Ishikawa (cell line): ENCODE measurements around the gene CERCAM.

Source experiments
- CREB1 ChIP-seq: IDR thresholded peaks from 2 replicates; pipeline ENCODE4 v1.6.1; 2012; ENCODE audit warnings: low read depth
- EGR1 ChIP-seq: IDR thresholded peaks from 2 replicates; pipeline ENCODE4 v1.6.1; 2012
- EP300 ChIP-seq: IDR thresholded peaks from 2 replicates; pipeline ENCODE4 v1.6.1; 2012; ENCODE audit warnings: borderline replicate concordance
- FOXM1 ChIP-seq: IDR thresholded peaks from 2 replicates; pipeline ENCODE4 v1.6.1; 2012; ENCODE audit warnings: low read depth, borderline replicate concordance
- NFIC ChIP-seq: IDR thresholded peaks from 2 replicates; pipeline ENCODE4 v1.6.1; 2012
- RAD21 ChIP-seq: IDR thresholded peaks from 2 replicates; pipeline ENCODE4 v1.6.1; 2012; ENCODE audit warnings: low read depth
- TAF1 ChIP-seq: IDR thresholded peaks from 2 replicates; pipeline ENCODE4 v1.6.1; 2012; ENCODE audit warnings: low read depth, mild to moderate bottlenecking
- TEAD4 ChIP-seq: IDR thresholded peaks from 2 replicates; pipeline ENCODE4 v1.6.1; 2012
- TF ChIP-seq, protein P1 (sequence below): IDR thresholded peaks from 2 replicates; pipeline ENCODE4 v1.6.1; 2012
- TF ChIP-seq, protein P2 (sequence below): IDR thresholded peaks from 2 replicates; pipeline ENCODE4 v1.6.1; 2012; ENCODE audit warnings: low read depth, mild to moderate bottlenecking

DNA sequence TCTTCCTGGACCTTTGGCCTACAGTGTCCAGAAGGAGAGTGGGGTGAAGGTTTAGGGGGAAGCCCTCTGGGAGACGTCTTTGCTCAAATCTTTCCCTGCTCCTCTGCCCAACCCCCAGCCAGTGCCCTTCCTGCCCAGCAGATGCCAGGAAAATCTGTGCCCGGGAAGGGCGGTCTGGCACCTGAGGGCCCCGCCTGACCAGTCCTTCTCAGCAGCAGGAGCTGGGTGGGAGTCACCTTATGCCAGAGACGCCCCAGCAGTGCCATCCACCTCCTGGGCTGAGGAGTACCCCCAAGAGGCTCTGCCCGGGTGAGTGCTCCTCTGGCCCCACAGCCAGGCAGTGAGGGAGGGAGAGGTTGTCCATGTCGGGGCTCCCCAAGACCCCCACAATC lies 14.9 kb upstream of the CERCAM start:
- TF ChIP-seq EGR1 (no peak), RAD21 (no peak), CREB1 (no peak), EP300 (no peak), TAF1 (no peak), NFIC (no peak), FOXM1 (no peak), TEAD4 (no peak)
- TF ChIP-seq, protein P1, sequence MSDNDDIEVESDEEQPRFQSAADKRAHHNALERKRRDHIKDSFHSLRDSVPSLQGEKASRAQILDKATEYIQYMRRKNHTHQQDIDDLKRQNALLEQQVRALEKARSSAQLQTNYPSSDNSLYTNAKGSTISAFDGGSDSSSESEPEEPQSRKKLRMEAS = no peak
- TF ChIP-seq, protein P2, sequence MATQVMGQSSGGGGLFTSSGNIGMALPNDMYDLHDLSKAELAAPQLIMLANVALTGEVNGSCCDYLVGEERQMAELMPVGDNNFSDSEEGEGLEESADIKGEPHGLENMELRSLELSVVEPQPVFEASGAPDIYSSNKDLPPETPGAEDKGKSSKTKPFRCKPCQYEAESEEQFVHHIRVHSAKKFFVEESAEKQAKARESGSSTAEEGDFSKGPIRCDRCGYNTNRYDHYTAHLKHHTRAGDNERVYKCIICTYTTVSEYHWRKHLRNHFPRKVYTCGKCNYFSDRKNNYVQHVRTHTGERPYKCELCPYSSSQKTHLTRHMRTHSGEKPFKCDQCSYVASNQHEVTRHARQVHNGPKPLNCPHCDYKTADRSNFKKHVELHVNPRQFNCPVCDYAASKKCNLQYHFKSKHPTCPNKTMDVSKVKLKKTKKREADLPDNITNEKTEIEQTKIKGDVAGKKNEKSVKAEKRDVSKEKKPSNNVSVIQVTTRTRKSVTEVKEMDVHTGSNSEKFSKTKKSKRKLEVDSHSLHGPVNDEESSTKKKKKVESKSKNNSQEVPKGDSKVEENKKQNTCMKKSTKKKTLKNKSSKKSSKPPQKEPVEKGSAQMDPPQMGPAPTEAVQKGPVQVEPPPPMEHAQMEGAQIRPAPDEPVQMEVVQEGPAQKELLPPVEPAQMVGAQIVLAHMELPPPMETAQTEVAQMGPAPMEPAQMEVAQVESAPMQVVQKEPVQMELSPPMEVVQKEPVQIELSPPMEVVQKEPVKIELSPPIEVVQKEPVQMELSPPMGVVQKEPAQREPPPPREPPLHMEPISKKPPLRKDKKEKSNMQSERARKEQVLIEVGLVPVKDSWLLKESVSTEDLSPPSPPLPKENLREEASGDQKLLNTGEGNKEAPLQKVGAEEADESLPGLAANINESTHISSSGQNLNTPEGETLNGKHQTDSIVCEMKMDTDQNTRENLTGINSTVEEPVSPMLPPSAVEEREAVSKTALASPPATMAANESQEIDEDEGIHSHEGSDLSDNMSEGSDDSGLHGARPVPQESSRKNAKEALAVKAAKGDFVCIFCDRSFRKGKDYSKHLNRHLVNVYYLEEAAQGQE = no peak
